Activated CD8-positive, alpha-beta T cell treated with anti-CD3 and anti-CD28 coated beads for 36 hours (primary cell): ENCODE measurements around the gene KLK8. TPM values are rescaled to one million over a fixed set of nuclear protein-coding genes. Genes with fewer than 3 reads are reported as not detected.

Experiments used
- ATAC-seq: fragments of 200-7000 bp; cut with Tn5 transposase; one replicate; pipeline ENCODE4 v1.10.0; 2021; ENCODE audit warnings: mild to moderate bottlenecking, moderate library complexity
- CTCF ChIA-PET: fragments of 350-600 bp; sonication (Branson Sonifier 250); formaldehyde crosslinking; loops from one replicate; lab custom pipeline; 2021; ENCODE audit warnings: antibody characterized with exemption; lab: Charles Lee
- POLR2A ChIA-PET: fragments of 350-600 bp; sonication (Branson Sonifier 250); formaldehyde crosslinking; loops from one replicate; lab custom pipeline; 2021; ENCODE audit warnings: antibody characterized with exemption; lab: Charles Lee
- DNase-seq: peaks from one replicate; pipeline ENCODE4 v3.0.0-alpha.2; 2020
- H3K27ac Mint-ChIP-seq: one replicate; pipeline ENCODE4 v1.8.0; 2021; ENCODE audit warnings: mild to moderate bottlenecking, mixed read lengths
- H3K27me3 Mint-ChIP-seq: one replicate; pipeline ENCODE4 v1.8.0; 2021; ENCODE audit warnings: mixed read lengths
- H3K36me3 Mint-ChIP-seq: one replicate; pipeline ENCODE4 v1.8.0; 2021; ENCODE audit warnings: low read depth, mixed read lengths
- H3K4me1 Mint-ChIP-seq: one replicate; pipeline ENCODE4 v1.8.0; 2021; ENCODE audit warnings: low read depth, mixed read lengths
- H3K4me3 Mint-ChIP-seq: one replicate; pipeline ENCODE4 v1.8.0; 2021; ENCODE audit warnings: mild to moderate bottlenecking, moderate library complexity, mixed read lengths
- H3K9me3 Mint-ChIP-seq: one replicate; pipeline ENCODE4 v1.8.0; 2021; ENCODE audit warnings: mixed read lengths
- intact Hi-C: fragments of 100-400 bp; cut with micrococcal nuclease; formaldehyde crosslinking; loops from one replicate; pipeline ENCODE4 v1.10.0; 2022
- total RNA-seq, 2 experiments: library from RNA; stranded (reverse); gene quantifications; one replicate each; pipeline ENCODE4 v1.2.3, GENCODE V29; 2021
- TF ChIP-seq, protein P1 (sequence below): fragments of 200-600 bp; IDR thresholded peaks from one replicate; pipeline ENCODE4 v1.8.0; 2022; ENCODE audit warnings: antibody characterized with exemption, mild to moderate bottlenecking

Gene KLK8
- total RNA-seq, 2 experiments from 2014 or later = not detected

DNA sequence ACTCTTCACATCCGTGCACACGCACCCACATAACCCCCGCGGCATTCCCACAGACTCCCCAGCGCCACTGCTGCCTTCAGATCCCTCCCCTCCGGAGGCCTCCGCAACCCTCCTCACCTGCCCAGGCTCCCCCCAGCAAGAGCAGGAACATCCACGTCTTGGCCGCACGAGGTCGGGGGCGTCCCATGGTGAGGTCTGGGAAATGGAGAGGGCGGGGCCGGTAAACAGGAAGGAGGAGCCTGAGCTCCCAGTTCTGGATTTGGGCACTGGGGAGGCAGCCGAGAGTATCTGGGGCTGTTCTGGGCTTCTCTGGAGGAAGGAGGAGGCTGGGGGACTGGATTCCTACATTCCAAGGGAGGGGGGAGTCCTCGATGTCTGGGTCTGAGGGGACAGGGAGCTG, 423 bp downstream of the KLK8 start:
- TF ChIP-seq, protein P1, sequence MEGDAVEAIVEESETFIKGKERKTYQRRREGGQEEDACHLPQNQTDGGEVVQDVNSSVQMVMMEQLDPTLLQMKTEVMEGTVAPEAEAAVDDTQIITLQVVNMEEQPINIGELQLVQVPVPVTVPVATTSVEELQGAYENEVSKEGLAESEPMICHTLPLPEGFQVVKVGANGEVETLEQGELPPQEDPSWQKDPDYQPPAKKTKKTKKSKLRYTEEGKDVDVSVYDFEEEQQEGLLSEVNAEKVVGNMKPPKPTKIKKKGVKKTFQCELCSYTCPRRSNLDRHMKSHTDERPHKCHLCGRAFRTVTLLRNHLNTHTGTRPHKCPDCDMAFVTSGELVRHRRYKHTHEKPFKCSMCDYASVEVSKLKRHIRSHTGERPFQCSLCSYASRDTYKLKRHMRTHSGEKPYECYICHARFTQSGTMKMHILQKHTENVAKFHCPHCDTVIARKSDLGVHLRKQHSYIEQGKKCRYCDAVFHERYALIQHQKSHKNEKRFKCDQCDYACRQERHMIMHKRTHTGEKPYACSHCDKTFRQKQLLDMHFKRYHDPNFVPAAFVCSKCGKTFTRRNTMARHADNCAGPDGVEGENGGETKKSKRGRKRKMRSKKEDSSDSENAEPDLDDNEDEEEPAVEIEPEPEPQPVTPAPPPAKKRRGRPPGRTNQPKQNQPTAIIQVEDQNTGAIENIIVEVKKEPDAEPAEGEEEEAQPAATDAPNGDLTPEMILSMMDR = no peak
- intact Hi-C loops = no loop called here
- no peaks in the 10 kb centered on the region for H3K4me1 Mint-ChIP-seq
- no peaks in the 10 kb centered on the region for H3K36me3 Mint-ChIP-seq
- DNase-seq (no peak), ATAC-seq (no peak)
- POLR2A ChIA-PET = no interaction called here
- H3K4me3 Mint-ChIP-seq = no peak overlapping the region
- H3K9me3 Mint-ChIP-seq = no peaks in the 10 kb centered on the region
- CTCF ChIA-PET = no interaction called here
- peaks cover 43% of the 10 kb centered on the region for H3K27me3 Mint-ChIP-seq
- H3K27ac Mint-ChIP-seq = no peak overlapping the region

DNA sequence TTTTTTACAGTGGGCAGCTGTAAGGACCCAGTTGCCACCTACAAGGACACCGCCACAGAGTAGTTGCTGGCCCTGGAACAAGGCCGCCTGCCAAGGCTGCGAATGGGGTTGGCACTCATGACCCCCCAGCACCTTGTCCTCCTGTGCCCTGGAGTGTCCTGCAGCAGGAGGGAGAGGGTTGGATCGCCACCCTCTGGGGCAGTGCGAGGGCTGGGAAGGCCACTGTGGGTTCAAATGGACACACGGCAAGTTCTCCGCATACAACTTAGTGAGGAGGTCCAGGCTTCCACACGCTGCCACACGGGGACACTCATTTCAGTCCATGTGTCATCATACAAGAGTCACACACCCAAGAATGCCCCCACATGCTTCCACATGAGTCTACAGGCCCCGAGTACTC, 978 bp downstream of the KLK8 start:
- Mint-ChIP-seq H3K9me3 (no peaks in the 10 kb centered on the region), H3K4me1 (no peaks in the 10 kb centered on the region), H3K27ac (no peak overlapping the region), H3K36me3 (no peaks in the 10 kb centered on the region), H3K27me3 (peaks cover 43% of the 10 kb centered on the region), H3K4me3 (no peak overlapping the region)
- POLR2A ChIA-PET = interaction anchor here (0.7 kb wide), 1 partner anchor 530 kb away, joined by 3 read pairs; no protein-coding TSS in a partner anchor
- TF ChIP-seq, protein P1 = no peak
- DNase-seq (no peak), ATAC-seq (no peak)
- intact Hi-C loops = no loop called here
- CTCF ChIA-PET = no interaction called here

DNA sequence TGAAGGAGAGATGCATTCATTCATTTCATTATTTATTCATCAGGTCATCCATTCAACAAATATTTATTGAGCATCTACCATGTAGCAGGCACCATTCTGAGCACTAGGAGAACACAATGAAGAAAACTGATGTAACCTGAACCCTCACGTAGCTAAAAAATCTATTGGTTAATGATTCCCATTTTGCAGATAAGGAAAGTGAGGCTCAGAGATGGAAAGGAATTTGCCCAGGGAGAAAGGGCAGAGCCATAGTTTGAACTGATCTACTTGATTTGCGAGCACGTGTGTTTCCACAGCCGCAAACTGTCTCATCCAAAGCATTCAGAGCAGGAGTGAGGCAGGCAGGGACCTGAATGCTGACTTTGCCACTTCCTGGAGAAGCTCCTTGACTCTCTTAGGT, 2.7 kb downstream of the KLK8 start:
- no peaks in the 10 kb centered on the region for H3K9me3 Mint-ChIP-seq
- ATAC-seq (no peak), DNase-seq (no peak)
- no peak overlapping the region for H3K27ac Mint-ChIP-seq
- no peaks in the 10 kb centered on the region for H3K4me1 Mint-ChIP-seq
- H3K27me3 Mint-ChIP-seq = peaks cover 41% of the 10 kb centered on the region
- TF ChIP-seq, protein P1 = no peak
- intact Hi-C loops = no loop called here
- no peak overlapping the region for H3K4me3 Mint-ChIP-seq
- ChIA-PET CTCF (no interaction called here), POLR2A (no interaction called here)
- H3K36me3 Mint-ChIP-seq = no peaks in the 10 kb centered on the region

DNA sequence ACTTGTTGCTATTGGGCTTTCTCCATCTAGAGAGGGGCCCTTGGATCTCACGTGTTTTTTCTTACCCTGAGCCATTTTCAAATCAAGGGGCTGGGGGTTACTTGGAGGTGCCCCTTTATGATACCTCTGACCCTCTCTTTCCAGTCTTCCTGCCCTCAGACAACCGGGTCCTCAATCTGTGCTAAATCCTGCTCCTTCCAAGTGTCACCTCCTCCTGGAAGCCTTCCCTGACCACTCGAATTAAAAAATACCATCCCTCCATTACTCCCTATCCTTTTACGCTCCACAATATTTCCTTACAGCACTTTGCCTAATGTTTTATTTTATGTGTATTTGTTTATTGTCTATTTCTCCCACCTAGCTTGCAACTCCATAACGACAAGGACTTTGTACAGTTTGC, 3.3 kb downstream of the KLK8 start:
- ChIA-PET POLR2A (no interaction called here), CTCF (no interaction called here)

DNA sequence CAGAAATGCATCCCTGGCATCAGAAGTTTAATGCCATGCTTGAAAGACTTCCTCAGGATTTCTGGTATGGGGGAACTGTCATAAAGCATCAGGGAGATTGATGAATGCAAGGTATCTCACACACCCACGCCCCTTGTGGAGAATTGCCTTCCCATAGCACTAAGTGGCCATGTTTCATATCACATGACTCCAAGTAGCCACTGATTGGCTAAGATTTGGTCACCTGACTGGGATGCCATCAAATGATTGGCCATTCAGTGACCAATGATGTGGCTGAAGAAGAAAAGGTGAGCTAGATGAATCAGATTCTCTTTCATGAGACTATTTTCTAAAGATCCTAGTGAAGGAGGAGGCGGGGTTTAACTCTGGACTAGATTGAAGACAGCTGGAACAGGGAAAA, 7.3 kb downstream of the KLK8 start:
- H3K27ac Mint-ChIP-seq = no peak overlapping the region
- no peaks in the 10 kb centered on the region for H3K9me3 Mint-ChIP-seq
- intact Hi-C loops = no loop called here
- TF ChIP-seq, protein P1 = no peak
- H3K36me3 Mint-ChIP-seq = no peaks in the 10 kb centered on the region
- DNase-seq (peak; percentile 27), ATAC-seq (peak; percentile 34)
- no peak overlapping the region for H3K4me3 Mint-ChIP-seq
- CTCF ChIA-PET = interaction anchor here (0.6 kb wide), 1 partner anchor 27 kb away, joined by 3 read pairs; no protein-coding TSS in a partner anchor
- POLR2A ChIA-PET = no interaction called here
- H3K27me3 Mint-ChIP-seq = peaks cover 27% of the 10 kb centered on the region
- H3K4me1 Mint-ChIP-seq = no peaks in the 10 kb centered on the region

More for the DNA sequence above, 3.3 kb downstream of the KLK8 start:
- TF ChIP-seq, protein P1 = no peak
- Mint-ChIP-seq H3K27ac (no peak overlapping the region), H3K36me3 (no peaks in the 10 kb centered on the region), H3K9me3 (no peaks in the 10 kb centered on the region), H3K4me3 (no peak overlapping the region), H3K27me3 (peaks cover 38% of the 10 kb centered on the region), H3K4me1 (no peaks in the 10 kb centered on the region)
- DNase-seq (no peak), ATAC-seq (no peak)
- intact Hi-C loops = no loop called here
